Lung (tissue), 12 donors: ENCODE data around the gene MFSD2A. TPM values are rescaled to one million over a fixed set of nuclear protein-coding genes. Genes with fewer than 3 reads are reported as not detected.
"Not testable (repeated sequence)": the region's sequence is repeated elsewhere in the genome, so short reads cannot be mapped to it uniquely, and the experiment has no call there.

Experiments
- ATAC-seq: fragments of 200-7000 bp; cut with Tn5 transposase; one replicate; pipeline ENCODE4 v1.9.1; 2020; ENCODE audit warnings: moderate number of reproducible peaks; ENCODE audit not compliant: insufficient read depth, low FRiP score
- DNase-seq, 3 donors: peaks; one replicate each; pipeline ENCODE4 v3.0.0-alpha.2; 2013 to 2017
- H3K27ac ChIP-seq, 2 donors: one replicate each; pipeline ENCODE4 v1.5.1; 2013; ENCODE audit warnings: mild to moderate bottlenecking in 2 of 2, moderate library complexity in 2 of 2, control low read depth in 1 of 2, inconsistent platforms in 1 of 2, low read depth in 1 of 2, low read length in 1 of 2
- H3K27me3 ChIP-seq, 3 donors: one replicate each; pipeline ENCODE4 v1.5.1; 2013; ENCODE audit warnings: low read length in 2 of 3; ENCODE audit not compliant: control insufficient read depth in 3 of 3, insufficient read depth in 3 of 3
- H3K36me3 ChIP-seq, 4 donors: one replicate each; pipeline ENCODE4 v1.5.1; 2013; ENCODE audit warnings: low read length in 4 of 4, mild to moderate bottlenecking in 1 of 4, moderate library complexity in 1 of 4; ENCODE audit not compliant: control insufficient read depth in 4 of 4, insufficient read depth in 4 of 4
- H3K4me1 ChIP-seq, 5 donors: one replicate each; pipeline ENCODE4 v1.5.1; 2013; ENCODE audit warnings: low read length in 5 of 5, mild to moderate bottlenecking in 2 of 5, moderate library complexity in 1 of 5; ENCODE audit not compliant: control insufficient read depth in 5 of 5, insufficient read depth in 5 of 5
- H3K4me3 ChIP-seq: one replicate; pipeline ENCODE4 v1.5.1; 2013; ENCODE audit warnings: mild to moderate bottlenecking, control low read depth, moderate library complexity
- H3K9ac ChIP-seq, 2 donors: one replicate each; pipeline ENCODE4 v1.5.1; 2013; ENCODE audit warnings: low read length in 2 of 2, control low read depth in 1 of 2; ENCODE audit not compliant: insufficient read depth in 1 of 2
- H3K9me3 ChIP-seq, 4 donors: one replicate each; pipeline ENCODE4 v1.5.1; 2013; ENCODE audit warnings: low read length in 3 of 4, mild to moderate bottlenecking in 1 of 4, moderate library complexity in 1 of 4; ENCODE audit not compliant: control insufficient read depth in 4 of 4, insufficient read depth in 3 of 4
- CTCF ChIP-seq: IDR thresholded peaks from 2 replicates; pipeline ENCODE4 v1.5.1; 2012; ENCODE audit warnings: mild to moderate bottlenecking; ENCODE audit errors: control extremely low read depth, extremely low read depth
- WGBS, 2 donors: extraction: QIAGEN DNeasy Blood & Tissue Kit; methylation state at CpG; one replicate each; pipeline ENCODE4 v1.1.7; 2013; 5-methylcytosine and 5-hydroxymethylcytosine counted together
- polyA plus RNA-seq, 2 donors: library from polyadenylated mRNA; stranded (reverse); fragments of 200-250 nt; gene quantifications; one replicate each; pipeline ENCODE4 v1.2.1, GENCODE V29; 2013
- total RNA-seq, 2 donors: library from RNA; depleted of rRNA in 1 of 2; stranded (reverse); fragments of >200 nt in 1 of 2; gene quantifications; one replicate each; pipeline ENCODE4 v1.2.1, GENCODE V29; 2014 to 2021
- donor health status: control.
- donor health status: control.
- donor health status: Bipolar disorder and iron deficiency.
- donor health status: healthy.
- donor health status: DM: yes; HTN: yes; CAD: no.

MFSD2A gene
- total and polyA plus RNA-seq, 4 donors = 57.2 to 149 (median 121) TPM

DNA sequence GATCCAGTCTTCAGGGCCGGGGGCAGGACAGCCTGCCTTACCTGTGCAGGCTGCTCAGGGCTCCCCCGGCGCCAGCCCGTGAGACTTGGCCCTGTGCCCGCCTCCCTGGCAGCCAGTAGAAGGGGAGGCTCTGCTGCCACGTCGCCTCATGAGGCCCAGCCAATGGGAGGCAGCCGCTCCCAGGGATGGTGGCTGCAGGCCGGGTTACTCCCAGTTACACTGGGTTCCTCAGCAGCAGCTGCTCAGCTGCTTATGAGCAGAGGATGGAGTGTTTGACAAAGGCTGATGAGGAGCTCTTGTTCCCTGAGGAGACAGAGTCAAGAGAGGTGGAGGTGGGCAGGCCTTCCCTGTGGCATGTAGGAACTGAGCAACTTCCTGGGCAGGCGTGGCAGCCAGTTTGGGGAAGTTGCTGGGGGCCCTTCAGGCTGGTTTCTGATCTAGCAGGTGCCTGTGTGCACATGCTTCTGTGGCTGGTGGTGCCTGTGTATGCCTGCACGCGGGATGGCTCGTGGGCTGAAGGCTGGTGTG, 5.5 kb downstream of the MFSD2A start:
- H3K27ac ChIP-seq = peak overlapping the region in 1 of 2 donors; percentile 88
- ATAC-seq (peak; percentile 67), DNase-seq (peak; percentile 71 to 90 (median 89))
- no peak overlapping the region for H3K4me3 ChIP-seq
- no peaks in the 10 kb centered on the region for H3K9me3 ChIP-seq
- peaks cover 0 to 2% (median 0%) of the 10 kb centered on the region in 4 donors for H3K36me3 ChIP-seq
- TF ChIP-seq CTCF = no peak
- no peak overlapping the region for H3K9ac ChIP-seq
- peaks cover 0 to 11% (median 4%) of the 10 kb centered on the region in 5 donors for H3K4me1 ChIP-seq
- peaks cover 0 to 7% (median 0%) of the 10 kb centered on the region in 3 donors for H3K27me3 ChIP-seq
- 19 to 35% methylated on average over 13 of the region's 13 CpGs for WGBS, 2 donors

DNA sequence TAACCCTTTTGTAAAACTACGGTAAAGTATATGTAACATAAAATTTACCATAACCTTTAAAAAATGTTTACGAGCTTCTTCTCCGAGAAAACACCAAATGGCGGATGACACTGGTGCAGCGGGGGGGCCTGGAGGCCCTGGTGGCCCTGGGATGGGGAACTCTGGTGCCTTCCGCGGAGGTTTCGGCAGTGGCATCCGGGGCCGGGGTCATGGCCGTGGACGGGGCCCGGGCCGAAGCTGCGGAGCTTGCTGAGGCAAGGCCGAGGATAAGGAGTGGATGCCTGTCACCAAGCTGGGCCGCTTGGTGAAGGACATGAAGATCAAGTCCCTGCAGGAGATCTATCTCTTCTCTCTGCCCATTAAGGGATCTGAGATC, 7.5 kb downstream of the MFSD2A start:
- H3K9ac ChIP-seq = no peak overlapping the region
- ATAC-seq (no peak), DNase-seq (no peak)
- H3K27me3 ChIP-seq = no peaks in the 10 kb centered on the region
- no peaks in the 10 kb centered on the region for H3K9me3 ChIP-seq
- H3K36me3 ChIP-seq = peaks cover 0 to 4% (median 0%) of the 10 kb centered on the region in 4 donors
- no peak overlapping the region for H3K27ac ChIP-seq
- no peak for TF ChIP-seq CTCF
- H3K4me1 ChIP-seq = peaks cover 0 to 4% (median 2%) of the 10 kb centered on the region in 5 donors
- H3K4me3 ChIP-seq = no peak overlapping the region
- 96 to 97% methylated on average over 17 of the region's 17 CpGs for WGBS, 2 donors

DNA sequence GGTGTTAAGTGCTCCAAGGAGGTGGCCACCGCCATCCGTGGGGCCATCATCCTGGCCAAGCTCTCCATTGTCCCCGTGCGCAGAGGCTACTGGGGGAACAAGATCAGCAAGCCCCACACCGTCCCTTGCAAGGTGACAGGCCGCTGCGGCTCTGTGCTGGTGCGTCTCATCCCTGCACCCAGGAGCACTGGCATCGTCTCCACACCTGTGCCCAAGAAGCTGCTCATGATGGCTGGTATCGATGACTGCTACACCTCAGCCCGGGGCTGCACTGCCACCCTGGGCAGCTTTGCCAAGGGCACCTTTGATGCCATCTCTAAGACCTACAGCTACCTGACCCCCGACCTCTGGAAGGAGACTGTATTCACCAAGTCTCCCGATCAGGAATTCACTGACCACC, 8.0 kb downstream of the MFSD2A start:
- not testable (repeated sequence) for H3K4me3 ChIP-seq, H3K4me1 ChIP-seq, H3K9ac ChIP-seq, DNase-seq, H3K27ac ChIP-seq, ATAC-seq, H3K9me3 ChIP-seq, H3K27me3 ChIP-seq, H3K36me3 ChIP-seq
- WGBS, 2 donors = 94 to 96% methylated on average over 10 to 13 of the region's 13 CpGs

- H3K27me3 ChIP-seq = no peaks in the 10 kb centered on the region
- ATAC-seq (no peak), DNase-seq (no peak)
- TF ChIP-seq CTCF = no peak
- H3K36me3 ChIP-seq = peaks cover 0 to 10% (median 0%) of the 10 kb centered on the region in 4 donors
- H3K27ac ChIP-seq = no peak overlapping the region
- no peak overlapping the region for H3K9ac ChIP-seq
- H3K4me1 ChIP-seq = peaks cover 0 to 5% (median 2%) of the 10 kb centered on the region in 5 donors
- H3K4me3 ChIP-seq = no peak overlapping the region
- 94% methylated on average over 4 of the region's 4 CpGs for WGBS, 2 donors
- no peaks in the 10 kb centered on the region for H3K9me3 ChIP-seq
These were observed 9.6 kb downstream of the MFSD2A start for GRCh38 chr1:39964552-39964951.
